Vagina (tissue), 2 donors: Measurements from ENCODE around the gene ZNF469. TPM values are rescaled to one million over a fixed set of nuclear protein-coding genes. Genes with fewer than 3 reads are reported as not detected.

ENCODE experiments used
- DNase-seq, 2 donors: peaks; one replicate each; pipeline ENCODE4 v3.0.0-alpha.2; 2017; ENCODE audit errors: extremely low spot score in 2 of 2
- H3K27ac ChIP-seq: fragments of 200-600 bp; sonication (generic); one replicate; pipeline ENCODE4 v1.5.1; 2019
- H3K27me3 ChIP-seq: fragments of 200-600 bp; sonication (generic); one replicate; pipeline ENCODE4 v1.5.1; 2019
- H3K36me3 ChIP-seq, 2 donors: fragments of 200-600 bp; sonication (generic); one replicate each; pipeline ENCODE4 v1.5.1; 2017 to 2019
- H3K4me1 ChIP-seq: fragments of 200-600 bp; sonication (generic); one replicate; pipeline ENCODE4 v1.5.1; 2019
- H3K4me3 ChIP-seq, 2 donors: fragments of 200-600 bp; sonication (generic); 1 replicate in 1 of 2; 2 replicates in 1 of 2; pipeline ENCODE4 v1.5.1; 2016 to 2019
- H3K9me3 ChIP-seq: fragments of 200-600 bp; sonication (generic); one replicate; pipeline ENCODE4 v1.5.1; 2019
- CTCF ChIP-seq, 3 experiments: fragments of 450-650 bp in 2 of 3; fragments of 200-600 bp in 1 of 3; sonication (generic) in 1 of 3; IDR thresholded peaks; one replicate each; pipeline ENCODE4 v1.5.1; 2017 to 2019; ENCODE audit warnings: antibody characterized with exemption in 3 of 3, mild to moderate bottlenecking in 2 of 3, moderate library complexity in 2 of 3
- POLR2A ChIP-seq, 2 donors: fragments of 450-650 bp; IDR thresholded peaks; one replicate each; pipeline ENCODE4 v1.6.1; 2017; ENCODE audit warnings: antibody characterized with exemption in 2 of 2, mild to moderate bottlenecking in 2 of 2, moderate library complexity in 2 of 2
- POLR2AphosphoS5 ChIP-seq, 2 donors: sonication (generic); formaldehyde crosslinking; IDR thresholded peaks; one replicate each; pipeline ENCODE4 v1.9.0; 2017; ENCODE audit warnings: antibody characterized with exemption in 2 of 2, mild to moderate bottlenecking in 2 of 2, low read depth in 1 of 2; ENCODE audit not compliant: insufficient read depth in 1 of 2
- intact Hi-C: fragments of 100-400 bp; cut with DNase I; formaldehyde crosslinking; loops from one replicate; pipeline ENCODE4 v1.15.1; 2023
- total RNA-seq: library from RNA; depleted of rRNA; stranded (reverse); fragments of >200 nt; gene quantifications from one replicate; pipeline ENCODE4 v1.2.3, GENCODE V29; 2016

ZNF469 gene
- total RNA-seq, 1 donor from 2014 or later: 2.2 TPM

- no peaks in the 10 kb centered on the region for H3K36me3 ChIP-seq
- intact Hi-C loops: no loop called here
Measured at GRCh38 chr16:88413231-88413630, 30.5 kb downstream of the ZNF469 start.

GRCh38 chr16:88413631-88414030 is 30.9 kb downstream of the ZNF469 start:
- Histone ChIP-seq H3K36me3 (no peaks in the 10 kb centered on the region), H3K9me3 (no peaks in the 10 kb centered on the region), H3K4me1 (no peaks in the 10 kb centered on the region), H3K4me3 (no peak overlapping the region), H3K27me3 (no peaks in the 10 kb centered on the region), H3K27ac (no peak overlapping the region)
- intact Hi-C loops: no loop called here
- DNase-seq: no peak
- TF ChIP-seq CTCF (IDR thresholded peaks at IDR 0.05) (no peak), POLR2A (IDR thresholded peaks at IDR 0.05) (no peak), POLR2AphosphoS5 (IDR thresholded peaks at IDR 0.05; ENCODE audit: insufficient read depth in 1 of 2, low read depth in 1 of 2) (no peak)

More at GRCh38 chr16:88413231-88413630, 30.5 kb downstream of the ZNF469 start:
- H3K4me1 ChIP-seq: no peaks in the 10 kb centered on the region
- no peak for TF ChIP-seq CTCF (IDR thresholded peaks at IDR 0.05)
- no peak for TF ChIP-seq POLR2A (IDR thresholded peaks at IDR 0.05)
- TF ChIP-seq POLR2AphosphoS5 (IDR thresholded peaks at IDR 0.05; ENCODE audit: insufficient read depth in 1 of 2, low read depth in 1 of 2): no peak
- H3K27me3 ChIP-seq: no peaks in the 10 kb centered on the region
- H3K4me3 ChIP-seq: no peak overlapping the region
- H3K27ac ChIP-seq: no peak overlapping the region
- no peak for DNase-seq
- H3K9me3 ChIP-seq: no peaks in the 10 kb centered on the region

GRCh38 chr16:88414521-88415380 is 32.0 kb downstream of the ZNF469 start:
- H3K9me3 ChIP-seq: no peaks in the 10 kb centered on the region
- no peak for TF ChIP-seq CTCF (IDR thresholded peaks at IDR 0.05)
- H3K27me3 ChIP-seq: no peaks in the 10 kb centered on the region
- intact Hi-C loops: no loop called here
- DNase-seq: no peak
- no peak overlapping the region for H3K27ac ChIP-seq
- H3K4me3 ChIP-seq: no peak overlapping the region
- H3K4me1 ChIP-seq: no peaks in the 10 kb centered on the region
- no peaks in the 10 kb centered on the region for H3K36me3 ChIP-seq

GRCh38 chr16:88415381-88415705 is 32.6 kb downstream of the ZNF469 start:
- TF ChIP-seq POLR2AphosphoS5 (IDR thresholded peaks at IDR 0.05; ENCODE audit: insufficient read depth in 1 of 2, low read depth in 1 of 2) (no peak), CTCF (IDR thresholded peaks at IDR 0.05) (no peak), POLR2A (IDR thresholded peaks at IDR 0.05) (no peak)
- no peaks in the 10 kb centered on the region for H3K27me3 ChIP-seq
- H3K36me3 ChIP-seq: no peaks in the 10 kb centered on the region
- no peak overlapping the region for H3K27ac ChIP-seq
- no peaks in the 10 kb centered on the region for H3K9me3 ChIP-seq
- no peak for DNase-seq
- H3K4me1 ChIP-seq: no peaks in the 10 kb centered on the region
- intact Hi-C loops: no loop called here
- H3K4me3 ChIP-seq: no peak overlapping the region

GRCh38 chr16:88415713-88416323 is 33.1 kb downstream of the ZNF469 start:
- no peaks in the 10 kb centered on the region for H3K9me3 ChIP-seq
- H3K27ac ChIP-seq: no peak overlapping the region
- intact Hi-C loops: no loop called here
- no peaks in the 10 kb centered on the region for H3K4me1 ChIP-seq
- H3K4me3 ChIP-seq: no peak overlapping the region
- no peak for DNase-seq
- TF ChIP-seq CTCF (IDR thresholded peaks at IDR 0.05) (no peak), POLR2AphosphoS5 (IDR thresholded peaks at IDR 0.05; ENCODE audit: insufficient read depth in 1 of 2, low read depth in 1 of 2) (no peak), POLR2A (IDR thresholded peaks at IDR 0.05) (no peak)
- no peaks in the 10 kb centered on the region for H3K27me3 ChIP-seq
- H3K36me3 ChIP-seq: no peaks in the 10 kb centered on the region
